Testis (tissue), 3 donors: ENCODE data around the gene NRG2. TPM values are rescaled to one million over a fixed set of nuclear protein-coding genes. Genes with fewer than 3 reads are reported as not detected.

ENCODE experiments used
- DNase-seq: peaks from one replicate; pipeline ENCODE4 v3.0.0-alpha.2; 2019
- H3K27ac ChIP-seq, 2 donors: fragments of 200-600 bp; sonication (generic); one replicate each; pipeline ENCODE4 v1.5.1; 2019
- H3K27me3 ChIP-seq: fragments of 200-600 bp; sonication (generic); one replicate; pipeline ENCODE4 v1.5.1; 2019
- H3K36me3 ChIP-seq: fragments of 200-600 bp; sonication (generic); one replicate; pipeline ENCODE4 v1.5.1; 2017; ENCODE audit warnings: low read depth; ENCODE audit errors: missing control alignments
- H3K4me1 ChIP-seq: fragments of 200-600 bp; sonication (generic); one replicate; pipeline ENCODE4 v1.5.1; 2019
- H3K4me3 ChIP-seq, 2 donors: fragments of 200-600 bp; sonication (generic); one replicate each; pipeline ENCODE4 v1.5.1; 2017 to 2019
- H3K9me3 ChIP-seq: fragments of 200-600 bp; sonication (generic); one replicate; pipeline ENCODE4 v1.5.1; 2017
- CTCF ChIP-seq, 3 experiments: fragments of 450-650 bp in 2 of 3; fragments of 200-600 bp in 1 of 3; sonication (generic) in 1 of 3; IDR thresholded peaks; one replicate each; pipeline ENCODE4 v1.5.1; 2016 to 2019; ENCODE audit warnings: antibody characterized with exemption in 3 of 3, mild to moderate bottlenecking in 2 of 3, moderate library complexity in 1 of 3
- POLR2A ChIP-seq: fragments of 450-650 bp; IDR thresholded peaks from one replicate; pipeline ENCODE4 v1.6.1; 2017; ENCODE audit warnings: antibody characterized with exemption, mild to moderate bottlenecking, moderate library complexity
- WGBS, 2 donors: methylation state at CpG; one replicate each; pipeline ENCODE4 v1.1.5; 2018; 5-methylcytosine and 5-hydroxymethylcytosine counted together
- intact Hi-C: fragments of 100-400 bp; cut with DNase I; formaldehyde crosslinking; loops from one replicate; pipeline ENCODE4 v1.15.1; 2023; ENCODE audit warnings: low total_unique reads
- polyA plus RNA-seq: library from polyadenylated mRNA; stranded (reverse); fragments of 350-450 nt; fragmentation: Illumina TruSeq; extraction: RNeasy Lipid Tissue Mini Kit (QIAGEN cat#74804); gene quantifications from one replicate; pipeline ENCODE4 v1.2.3, GENCODE V29; 2014; ENCODE audit warnings: low read depth, low replicate concordance; ENCODE audit not compliant: insufficient read depth
- total RNA-seq, 2 donors: library from RNA; depleted of rRNA; stranded (reverse); fragments of >200 nt; gene quantifications; one replicate each; pipeline ENCODE4 v1.2.3, GENCODE V29; 2016

NRG2 gene
- total and polyA plus RNA-seq, 3 donors from 2014 or later: 4.8 to 23.2 (median 13.0) TPM

DNA sequence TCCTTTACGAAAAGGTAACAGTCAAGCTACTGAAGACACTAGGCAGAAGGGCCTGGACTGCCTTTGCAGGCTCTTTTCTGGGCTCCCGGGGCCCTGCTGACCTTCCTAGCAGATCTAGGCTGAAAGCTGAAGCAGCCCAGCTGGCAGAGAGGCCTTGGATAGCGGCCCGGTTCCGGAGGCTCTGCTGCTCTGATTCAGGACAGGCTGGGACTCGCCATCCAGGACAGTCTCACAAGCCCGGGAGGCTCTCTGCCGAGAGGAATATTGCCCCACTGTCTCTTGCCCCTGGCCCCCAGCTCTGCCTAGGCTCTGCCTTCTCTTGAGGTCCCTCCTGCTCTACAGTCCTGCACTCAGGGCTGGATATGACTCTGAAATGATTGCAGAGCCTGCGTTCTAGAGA, 179.7 kb downstream of the NRG2 start:
- intact Hi-C loops: loop anchor here (10.0 kb wide), 1 partner anchor 69 kb away; the partner anchor contains the start of gene PSD2
- H3K27me3 ChIP-seq: no peaks in the 10 kb centered on the region
- no peaks in the 10 kb centered on the region for H3K9me3 ChIP-seq
- peak; percentile 83 for DNase-seq
- TF ChIP-seq CTCF (IDR thresholded peaks at IDR 0.05) (no peak), POLR2A (no peak)
- H3K36me3 ChIP-seq: no peaks in the 10 kb centered on the region
- H3K27ac ChIP-seq: peak overlapping the region; percentile 4 to 61
- peaks cover 32% of the 10 kb centered on the region for H3K4me1 ChIP-seq
- 51 to 58% methylated on average over 8 to 9 of the region's 9 CpGs for WGBS, 2 donors
- no peak overlapping the region for H3K4me3 ChIP-seq

DNA sequence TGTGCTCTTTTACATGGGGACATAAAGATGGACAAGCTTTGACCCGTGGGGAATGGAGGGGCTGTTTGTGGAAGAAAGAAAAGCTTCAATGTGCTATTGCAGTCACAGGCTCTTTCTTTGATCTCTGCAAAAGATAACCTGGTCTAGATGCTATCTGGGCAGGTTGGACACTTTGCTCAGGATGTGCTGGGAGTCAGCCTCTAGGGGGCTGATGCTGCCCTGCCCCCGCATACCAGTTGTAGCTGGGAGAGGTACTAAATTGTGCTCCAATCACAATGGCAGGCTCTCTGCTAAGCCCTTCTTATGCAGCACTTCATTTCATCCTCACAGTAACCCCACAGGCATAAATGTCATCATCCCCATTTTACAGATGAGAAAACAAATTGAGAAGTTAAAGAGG, 180.3 kb downstream of the NRG2 start:
- Histone ChIP-seq H3K4me3 (no peak overlapping the region), H3K9me3 (no peaks in the 10 kb centered on the region), H3K27me3 (no peaks in the 10 kb centered on the region), H3K36me3 (no peaks in the 10 kb centered on the region), H3K27ac (no peak overlapping the region), H3K4me1 (peaks cover 27% of the 10 kb centered on the region)
- 79 to 84% methylated on average over 2 of the region's 2 CpGs for WGBS, 2 donors
- no peak for DNase-seq
- TF ChIP-seq POLR2A (no peak), CTCF (IDR thresholded peaks at IDR 0.05) (no peak)
- intact Hi-C loops: loop anchor here (10.0 kb wide), 1 partner anchor 68 kb away; the partner anchor contains the start of gene PSD2

DNA sequence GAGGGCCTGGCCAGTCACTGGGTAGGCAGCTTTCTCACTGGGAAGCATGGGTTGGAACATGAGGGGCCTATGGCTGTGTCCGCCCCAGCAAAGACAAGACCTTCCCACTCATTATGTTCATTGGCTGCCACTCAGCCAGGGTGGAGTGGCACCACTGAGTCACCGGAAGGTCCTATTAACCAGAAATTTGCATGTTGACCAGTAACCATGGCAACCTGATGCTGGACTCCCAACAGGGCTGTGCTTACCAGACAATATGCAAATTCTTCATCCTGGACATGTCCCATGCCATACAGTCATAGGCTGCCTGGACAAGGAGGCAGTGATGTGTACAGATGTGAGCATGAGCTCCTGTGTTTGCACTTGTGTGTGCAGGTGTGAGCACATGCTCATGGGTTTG, 180.8 kb downstream of the NRG2 start:
- Histone ChIP-seq H3K27me3 (no peaks in the 10 kb centered on the region), H3K9me3 (no peaks in the 10 kb centered on the region), H3K36me3 (no peaks in the 10 kb centered on the region), H3K4me3 (no peak overlapping the region), H3K27ac (peak overlapping the region in 1 of 2 donors; percentile 24), H3K4me1 (peaks cover 26% of the 10 kb centered on the region)
- no peak for TF ChIP-seq CTCF (IDR thresholded peaks at IDR 0.05)
- no peak for TF ChIP-seq POLR2A
- intact Hi-C loops: loop anchor here (10.0 kb wide), 1 partner anchor 68 kb away; the partner anchor contains the start of gene PSD2
- 75 to 77% methylated on average over 2 of the region's 2 CpGs for WGBS, 2 donors
- DNase-seq: no peak

DNA sequence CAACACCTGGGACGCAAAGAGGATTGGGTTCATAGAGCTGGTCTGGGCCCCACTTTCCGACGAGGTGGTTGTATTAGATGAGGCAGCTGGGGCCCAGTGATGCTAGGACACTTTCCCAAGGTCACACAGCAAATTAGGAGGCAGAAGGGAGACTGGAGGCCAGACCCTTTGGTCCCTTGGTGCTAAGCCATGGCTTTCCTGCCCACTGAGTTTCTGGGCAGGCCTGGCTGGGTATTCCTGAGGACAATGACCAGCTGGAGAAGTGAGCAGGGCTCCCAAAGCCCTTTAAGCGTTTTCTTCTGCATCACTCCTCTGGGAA, 181.3 kb downstream of the NRG2 start:
- Histone ChIP-seq H3K4me1 (peaks cover 26% of the 10 kb centered on the region), H3K9me3 (no peaks in the 10 kb centered on the region), H3K27ac (peak overlapping the region in 1 of 2 donors; percentile 24), H3K27me3 (no peaks in the 10 kb centered on the region), H3K4me3 (no peak overlapping the region), H3K36me3 (no peaks in the 10 kb centered on the region)
- no peak for TF ChIP-seq CTCF (IDR thresholded peaks at IDR 0.05)
- intact Hi-C loops: loop anchor here (10.0 kb wide), 1 partner anchor 67 kb away; the partner anchor contains the start of gene PSD2
- no peak for DNase-seq
- 71 to 75% methylated on average over 3 to 4 of the region's 4 CpGs for WGBS, 2 donors
